ENCODE data around the gene OR4C6.

- no peak for TF ChIP-seq CREB1 (CRISPR knock-in tag; IDR thresholded peaks at IDR 0.05; ENCODE audit: low read depth)
- TF ChIP-seq EZH2 (IDR thresholded peaks at IDR 0.05; ENCODE audit: low read depth, unreplicated experiment) = no peak
Observed at GRCh38 chr11:55661901-55662300, at the start of gene OR4C6.
